Lower lobe of right lung (tissue), 2 donors: ENCODE results near the gene CRIP3. TPM values are rescaled to one million over a fixed set of nuclear protein-coding genes. Genes with fewer than 3 reads are reported as not detected.
"Not testable (repeated sequence)": the region's sequence is repeated elsewhere in the genome, so short reads cannot be mapped to it uniquely, and the experiment has no call there.

Experiments
- ATAC-seq, 2 donors: fragments of 200-7000 bp; cut with Tn5 transposase; one replicate each; pipeline ENCODE4 v1.9.1; 2020 to 2022; ENCODE audit warnings: mild to moderate bottlenecking in 2 of 2, moderate library complexity in 2 of 2
- DNase-seq: peaks from one replicate; pipeline ENCODE4 v3.0.0-alpha.2; 2020
- H3K27ac ChIP-seq: fragments of 200-600 bp; one replicate; pipeline ENCODE4 v1.8.0; 2022
- H3K27me3 ChIP-seq: fragments of 200-600 bp; one replicate; pipeline ENCODE4 v1.8.0; 2022; ENCODE audit warnings: low read depth
- H3K36me3 ChIP-seq: fragments of 200-600 bp; one replicate; pipeline ENCODE4 v1.8.0; 2022; ENCODE audit warnings: mild to moderate bottlenecking
- H3K4me1 ChIP-seq: fragments of 200-600 bp; one replicate; pipeline ENCODE4 v1.8.0; 2022
- H3K4me3 ChIP-seq: fragments of 200-600 bp; one replicate; pipeline ENCODE4 v1.8.0; 2022; ENCODE audit warnings: mild to moderate bottlenecking
- H3K9me3 ChIP-seq: fragments of 200-600 bp; one replicate; pipeline ENCODE4 v1.8.0; 2022
- intact Hi-C: fragments of 100-400 bp; cut with DNase I; formaldehyde crosslinking; loops from one replicate; pipeline ENCODE4 v1.11.0; 2022
- long read RNA-seq: library from polyadenylated mRNA; unstranded; transcript quantifications from one replicate; pipeline ENCODE4 v2.0.0, GENCODE V29; 2021
- total RNA-seq: library from RNA; stranded (reverse); fragmentation: NEBNext Ultra II Directional; extraction: Animal tissue kit (Norgen Biotek cat#: 25700); gene quantifications from one replicate; pipeline ENCODE4 v1.2.1, GENCODE V29; 2021
- TF ChIP-seq, protein P1 (sequence below): fragments of 200-600 bp; IDR thresholded peaks from one replicate; pipeline ENCODE4 v1.8.0; 2022; ENCODE audit warnings: antibody characterized with exemption, mild to moderate bottlenecking
- donor health status: DM: no; HTN: yes; CAD: no; lungs with severe emphysema.

CRIP3 gene, protein sequence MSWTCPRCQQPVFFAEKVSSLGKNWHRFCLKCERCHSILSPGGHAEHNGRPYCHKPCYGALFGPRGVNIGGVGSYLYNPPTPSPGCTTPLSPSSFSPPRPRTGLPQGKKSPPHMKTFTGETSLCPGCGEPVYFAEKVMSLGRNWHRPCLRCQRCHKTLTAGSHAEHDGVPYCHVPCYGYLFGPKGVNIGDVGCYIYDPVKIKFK
- total RNA-seq = 0.95 TPM
- long read RNA-seq = 0 reads

DNA sequence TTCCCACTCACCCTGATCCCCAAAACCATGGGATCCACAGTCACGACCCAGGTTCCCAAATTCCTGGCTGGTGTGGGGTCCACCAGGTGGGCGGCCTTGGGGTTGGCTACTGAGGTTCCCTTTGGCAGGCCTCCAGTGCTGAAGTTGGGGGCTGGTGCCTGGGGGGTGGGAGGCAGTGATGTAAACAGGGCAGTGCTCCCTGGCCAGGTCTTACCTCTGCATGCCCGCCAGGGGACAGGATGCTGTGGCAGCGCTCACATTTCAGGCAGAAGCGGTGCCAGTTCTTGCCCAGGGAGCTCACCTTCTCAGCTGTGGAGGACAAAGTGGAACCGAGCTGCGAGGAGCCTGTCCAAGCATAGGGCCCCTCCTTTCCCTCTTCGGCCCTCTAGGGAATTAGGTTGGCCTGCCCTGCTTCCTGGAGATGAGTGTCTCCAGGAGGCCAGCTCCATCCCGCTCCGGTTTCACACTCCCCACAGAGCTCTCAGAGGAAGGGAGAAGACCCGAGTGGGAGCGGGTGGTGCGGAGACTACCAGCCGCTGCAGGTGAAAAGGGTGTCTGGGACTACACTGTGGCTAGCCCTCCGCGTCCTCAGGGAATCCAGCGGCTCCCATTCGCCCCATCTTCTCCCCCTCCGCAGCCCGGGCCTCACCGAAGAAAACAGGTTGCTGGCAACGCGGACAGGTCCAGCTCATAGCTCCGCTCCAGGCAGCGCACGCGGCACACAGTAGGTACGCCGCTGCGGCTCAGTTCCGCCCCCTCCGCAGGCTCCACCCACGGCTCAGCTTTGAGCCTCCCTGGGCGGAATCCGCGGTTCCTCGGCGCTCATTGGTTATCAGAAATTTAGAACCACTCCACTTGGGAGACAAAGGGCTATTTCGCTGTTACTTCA lies at the start of gene CRIP3:
CRIP3 (minus strand) TSS at position 726 of the 889 bp plus-strand sequence; CDS start at position 692, 34 bp downstream.
- Histone ChIP-seq H3K9me3 (no peaks in the 10 kb centered on the region), H3K27me3 (peaks cover 4% of the 10 kb centered on the region), H3K27ac (no peak within 1 kb of the TSS), H3K36me3 (no peaks in the 10 kb centered on the region), H3K4me3 (peak within 1 kb of the TSS; percentile 46), H3K4me1 (peaks cover 15% of the 10 kb centered on the region)
- ATAC-seq = peak; percentile 63 to 64
- intact Hi-C loops = no loop called here
- TF ChIP-seq, protein P1, sequence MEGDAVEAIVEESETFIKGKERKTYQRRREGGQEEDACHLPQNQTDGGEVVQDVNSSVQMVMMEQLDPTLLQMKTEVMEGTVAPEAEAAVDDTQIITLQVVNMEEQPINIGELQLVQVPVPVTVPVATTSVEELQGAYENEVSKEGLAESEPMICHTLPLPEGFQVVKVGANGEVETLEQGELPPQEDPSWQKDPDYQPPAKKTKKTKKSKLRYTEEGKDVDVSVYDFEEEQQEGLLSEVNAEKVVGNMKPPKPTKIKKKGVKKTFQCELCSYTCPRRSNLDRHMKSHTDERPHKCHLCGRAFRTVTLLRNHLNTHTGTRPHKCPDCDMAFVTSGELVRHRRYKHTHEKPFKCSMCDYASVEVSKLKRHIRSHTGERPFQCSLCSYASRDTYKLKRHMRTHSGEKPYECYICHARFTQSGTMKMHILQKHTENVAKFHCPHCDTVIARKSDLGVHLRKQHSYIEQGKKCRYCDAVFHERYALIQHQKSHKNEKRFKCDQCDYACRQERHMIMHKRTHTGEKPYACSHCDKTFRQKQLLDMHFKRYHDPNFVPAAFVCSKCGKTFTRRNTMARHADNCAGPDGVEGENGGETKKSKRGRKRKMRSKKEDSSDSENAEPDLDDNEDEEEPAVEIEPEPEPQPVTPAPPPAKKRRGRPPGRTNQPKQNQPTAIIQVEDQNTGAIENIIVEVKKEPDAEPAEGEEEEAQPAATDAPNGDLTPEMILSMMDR = peak; percentile 23
- peak; percentile 66 for DNase-seq

DNA sequence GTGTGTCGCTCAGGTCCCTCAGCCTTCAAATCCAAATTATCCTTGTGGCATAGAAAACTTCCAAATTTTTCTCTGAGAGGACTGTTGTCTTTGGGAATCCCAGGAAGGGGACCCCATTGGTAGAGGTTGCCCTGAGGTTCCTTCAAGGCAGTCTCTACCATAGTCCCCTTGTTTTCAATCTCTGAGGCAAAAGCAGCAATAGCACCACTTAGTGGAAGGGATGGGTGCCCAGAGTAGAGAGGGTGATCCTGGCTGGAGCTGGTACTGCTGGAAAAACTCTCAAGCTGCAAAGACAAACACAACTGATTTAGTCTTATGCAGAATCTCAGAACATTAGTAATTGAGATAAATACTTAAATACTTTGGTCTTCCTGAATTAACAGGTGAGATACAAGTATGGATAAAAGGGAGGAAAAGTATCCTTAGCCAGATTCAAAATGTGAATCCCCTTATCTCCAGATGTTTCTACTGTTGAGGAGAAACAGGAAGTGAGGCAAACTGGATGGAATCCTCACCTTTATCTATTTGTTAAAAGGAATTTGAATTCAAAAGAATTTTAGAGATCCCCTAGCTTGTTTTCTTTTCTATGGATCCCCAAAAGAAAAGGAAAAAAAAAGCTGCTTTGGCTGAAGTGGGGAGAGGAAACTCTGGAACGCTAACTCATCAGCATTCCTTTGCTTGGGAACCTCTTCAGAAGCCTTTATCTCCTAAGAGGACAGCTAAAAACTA lies 47.4 kb upstream of the CRIP3 start:
- TF ChIP-seq, protein P1 = no peak
- H3K9me3 ChIP-seq = no peaks in the 10 kb centered on the region
- H3K4me1 ChIP-seq = no peaks in the 10 kb centered on the region
- H3K4me3 ChIP-seq = no peak overlapping the region
- ATAC-seq = no peak
- H3K36me3 ChIP-seq = peaks cover 65% of the 10 kb centered on the region
- no peak overlapping the region for H3K27ac ChIP-seq
- no peaks in the 10 kb centered on the region for H3K27me3 ChIP-seq
- intact Hi-C loops = no loop called here
- DNase-seq = no peak

DNA sequence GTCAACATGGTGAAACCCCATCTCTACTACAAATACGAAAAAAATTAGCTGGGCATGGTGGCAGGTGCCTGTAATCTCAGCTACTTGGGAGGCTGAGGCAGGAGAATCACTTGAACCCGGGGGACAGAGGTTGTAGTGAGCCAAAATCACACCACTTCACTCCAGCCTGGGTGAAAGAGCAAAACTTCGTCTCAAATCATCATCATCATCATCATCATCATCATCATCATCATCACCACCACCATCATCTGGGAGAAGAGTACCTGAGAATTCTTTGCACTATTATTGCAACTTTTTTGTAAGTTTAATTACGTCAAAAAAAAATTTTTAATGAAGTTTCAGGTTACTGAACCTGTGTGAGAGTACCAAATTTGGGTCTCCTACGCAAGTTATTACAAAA lies 43.3 kb upstream of the CRIP3 start:
- H3K4me1 ChIP-seq, H3K27ac ChIP-seq, H3K27me3 ChIP-seq, H3K4me3 ChIP-seq, DNase-seq, intact Hi-C loops, H3K9me3 ChIP-seq, ATAC-seq: not testable (repeated sequence)
- H3K36me3 ChIP-seq = peaks cover 65% of the 10 kb centered on the region

DNA sequence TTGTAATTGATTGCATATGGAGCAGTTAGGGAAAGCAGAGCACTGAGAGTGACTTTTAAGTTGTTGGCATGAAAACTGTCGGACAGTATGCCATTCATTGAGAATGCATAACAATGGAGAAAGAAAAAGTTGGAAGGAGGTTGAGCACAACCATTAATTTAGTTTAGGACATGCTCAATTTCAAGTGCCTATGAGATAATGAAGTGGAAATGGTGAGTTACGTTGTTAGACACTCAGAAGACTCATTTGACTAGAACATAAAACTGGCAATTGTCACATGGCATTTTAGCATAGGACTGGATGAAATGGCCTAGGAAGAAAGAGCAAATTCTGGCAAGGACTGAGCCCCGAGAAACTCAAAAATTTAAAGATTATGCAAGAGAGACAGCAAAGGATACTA lies 38.8 kb upstream of the CRIP3 start:
- intact Hi-C loops = no loop called here
- no peaks in the 10 kb centered on the region for H3K9me3 ChIP-seq
- no peak overlapping the region for H3K27ac ChIP-seq
- TF ChIP-seq, protein P1 = no peak
- H3K4me3 ChIP-seq = no peak overlapping the region
- no peak for DNase-seq
- H3K36me3 ChIP-seq = peaks cover 81% of the 10 kb centered on the region
- H3K27me3 ChIP-seq = no peaks in the 10 kb centered on the region
- H3K4me1 ChIP-seq = no peaks in the 10 kb centered on the region
- ATAC-seq = no peak

DNA sequence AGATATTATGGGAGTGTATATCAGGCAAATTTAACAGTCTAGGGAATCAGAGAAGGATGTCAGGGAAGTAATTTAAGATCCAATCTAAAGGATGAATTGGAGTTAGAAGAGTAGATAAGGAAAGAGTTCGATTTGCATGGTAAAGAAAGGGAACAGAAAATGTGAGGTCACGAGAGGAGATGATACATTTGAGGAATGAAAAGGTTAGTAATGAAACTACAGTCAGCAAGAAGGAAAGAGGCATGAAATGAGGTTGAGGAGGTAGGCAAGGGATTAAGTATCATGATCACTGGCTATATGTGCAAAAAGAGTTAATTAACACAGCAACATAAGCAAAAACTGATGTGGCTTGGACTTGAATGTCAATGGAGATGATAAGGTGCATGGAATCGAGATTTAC lies 38.4 kb upstream of the CRIP3 start:
- Histone ChIP-seq H3K4me1 (no peaks in the 10 kb centered on the region), H3K27ac (no peak overlapping the region), H3K9me3 (no peaks in the 10 kb centered on the region), H3K27me3 (no peaks in the 10 kb centered on the region), H3K4me3 (no peak overlapping the region), H3K36me3 (peaks cover 85% of the 10 kb centered on the region)
- intact Hi-C loops = no loop called here
- DNase-seq (no peak), ATAC-seq (no peak)
- TF ChIP-seq, protein P1 = no peak

DNA sequence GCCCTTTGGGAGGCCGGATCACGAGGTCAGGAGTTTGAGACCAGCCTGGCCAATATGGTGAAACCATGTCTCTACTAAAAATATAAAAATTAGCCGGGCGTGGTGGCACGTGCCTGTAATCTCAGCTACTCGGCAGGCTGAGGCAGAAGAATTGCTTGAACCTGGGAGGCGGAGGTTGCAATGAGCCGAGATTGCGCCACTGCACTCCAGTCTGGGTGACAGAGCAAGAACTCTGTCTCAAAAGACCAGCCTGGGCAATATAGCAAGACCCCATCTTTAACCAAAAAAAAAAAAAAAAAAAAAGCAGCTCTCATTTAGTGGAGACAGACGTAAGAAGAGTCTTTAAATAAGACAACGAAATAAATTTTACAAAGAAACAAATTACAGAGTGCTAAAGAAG lies 37.6 kb upstream of the CRIP3 start:
- intact Hi-C loops, H3K27me3 ChIP-seq, H3K27ac ChIP-seq, H3K4me1 ChIP-seq, DNase-seq, H3K4me3 ChIP-seq, ATAC-seq, H3K9me3 ChIP-seq: not testable (repeated sequence)
- peaks cover 87% of the 10 kb centered on the region for H3K36me3 ChIP-seq
